IMR-90 (cell line): Measurements from ENCODE around the gene INMT. TPM values are rescaled to one million over a fixed set of nuclear protein-coding genes. Genes with fewer than 3 reads are reported as not detected.

Experiments
- CTCF ChIP-seq: conservative IDR thresholded peaks from 2 replicates; pipeline ENCODE4 v1.5.1; 2012; ENCODE audit warnings: mild to moderate bottlenecking, low read depth, low read length, improper control_type of control experiment
- polyA plus RNA-seq, 3 experiments: library from polyadenylated mRNA; depleted of rRNA; stranded (reverse); fragments of >200 nt; gene quantifications; 2 replicates each; pipeline ENCODE4 v1.2.3, GENCODE V29; 2012; ENCODE audit warnings: low replicate concordance in 1 of 3
- total RNA-seq: library from RNA; depleted of rRNA; stranded (reverse); fragments of >200 nt; gene quantifications from 2 replicates; pipeline ENCODE4 v1.2.3, GENCODE V29; 2012

Gene INMT
- total and polyA plus RNA-seq, 2 of the 4 experiments (the other 2 are of a cell fraction) = 0.39 to 2.2 TPM

DNA sequence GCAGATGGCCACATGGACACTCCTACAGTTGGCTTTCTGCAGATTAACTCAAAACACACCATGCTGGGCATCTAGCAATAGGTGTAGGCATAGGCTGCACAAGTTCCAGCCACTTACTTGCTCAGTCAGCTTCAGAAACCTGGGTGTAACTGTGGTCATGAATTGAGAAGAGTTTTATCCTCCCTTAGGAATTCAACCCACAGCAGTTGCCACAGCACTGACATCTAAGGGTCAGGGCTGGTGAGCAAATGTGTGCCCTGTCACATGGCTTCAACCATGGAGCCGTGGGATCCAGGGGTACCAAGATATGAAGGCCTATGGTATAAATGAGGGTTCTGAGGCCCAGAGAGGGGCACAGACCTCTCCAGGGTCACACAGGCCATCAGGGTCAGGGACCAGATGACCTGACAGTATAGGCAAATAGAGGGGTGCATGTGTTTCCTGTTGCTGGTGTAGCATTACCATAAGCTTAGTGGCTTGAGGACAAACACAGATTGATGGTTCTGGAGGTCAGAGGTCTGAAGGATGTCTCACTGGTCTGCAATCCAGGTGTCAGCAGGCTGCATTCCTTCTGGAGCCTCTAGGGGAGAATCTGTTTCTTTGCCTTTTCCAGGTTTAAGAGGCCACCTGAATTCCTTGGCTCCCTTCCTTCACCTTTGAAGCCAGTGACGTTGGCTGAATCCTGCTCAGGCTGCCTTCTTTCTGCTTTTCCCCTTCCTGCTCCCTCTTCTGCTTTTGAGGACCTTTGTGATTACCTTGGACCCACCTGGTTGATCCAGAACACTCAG lies 43.4 kb downstream of the INMT start (continued):
- no peak for TF ChIP-seq CTCF
